H9 (cell line): ENCODE data around the gene FOXI2. TPM values are rescaled to one million over a fixed set of nuclear protein-coding genes. Genes with fewer than 3 reads are reported as not detected.

Source experiments
- DNase-seq: peaks from one replicate; pipeline ENCODE4 v3.0.0-alpha.2; 2017
- H2AFZ ChIP-seq: one replicate; pipeline ENCODE4 v1.6.1; 2013; ENCODE audit warnings: mild to moderate bottlenecking, low read length, control low read depth, moderate library complexity
- H2AK5ac ChIP-seq: 2 replicates; pipeline ENCODE4 v1.6.1; 2013; ENCODE audit warnings: low read length, control low read depth, mixed read lengths; ENCODE audit not compliant: insufficient read length
- H2BK120ac ChIP-seq: one replicate; pipeline ENCODE4 v1.6.1; 2013; ENCODE audit warnings: low read depth, mild to moderate bottlenecking, low read length, control low read depth, inconsistent platforms; ENCODE audit not compliant: poor library complexity, severe bottlenecking
- H2BK12ac ChIP-seq: 2 replicates; pipeline ENCODE4 v1.6.1; 2013; ENCODE audit warnings: low read length, control low read depth, mixed read lengths, low read depth; ENCODE audit not compliant: insufficient read length
- H2BK15ac ChIP-seq: 2 replicates; pipeline ENCODE4 v1.6.1; 2013; ENCODE audit warnings: low read depth, low read length, control low read depth
- H2BK20ac ChIP-seq: one replicate; pipeline ENCODE4 v1.6.1; 2013; ENCODE audit warnings: low read depth, mild to moderate bottlenecking, low read length, control low read depth, inconsistent platforms; ENCODE audit not compliant: poor library complexity, severe bottlenecking
- H2BK5ac ChIP-seq: 2 replicates; pipeline ENCODE4 v1.6.1; 2013; ENCODE audit warnings: low read length, control low read depth, mixed read lengths; ENCODE audit not compliant: insufficient read length
- H3K14ac ChIP-seq: 2 replicates; pipeline ENCODE4 v1.6.1; 2013; ENCODE audit warnings: low read length, control low read depth; ENCODE audit not compliant: insufficient read depth
- H3K18ac ChIP-seq: 2 replicates; pipeline ENCODE4 v1.6.1; 2013; ENCODE audit warnings: low read depth, mild to moderate bottlenecking, mixed read lengths, low read length, control low read depth; ENCODE audit not compliant: insufficient read length
- H3K23ac ChIP-seq: 2 replicates; pipeline ENCODE4 v1.6.1; 2013; ENCODE audit warnings: low read length, control low read depth, mixed read lengths, low read depth; ENCODE audit not compliant: insufficient read length
- H3K23me2 ChIP-seq: 2 replicates; pipeline ENCODE4 v1.6.1; 2013; ENCODE audit warnings: low read depth, mild to moderate bottlenecking, mixed read lengths, low read length, control low read depth; ENCODE audit not compliant: insufficient read length, poor library complexity, severe bottlenecking
- H3K27ac ChIP-seq: 2 replicates; pipeline ENCODE4 v1.5.1; 2013; ENCODE audit warnings: low read length, control low read depth, mixed read lengths, low read depth; ENCODE audit not compliant: insufficient read length
- H3K27me3 ChIP-seq: 2 replicates; pipeline ENCODE4 v1.6.1; 2013; ENCODE audit warnings: low read length, control low read depth, inconsistent platforms; ENCODE audit not compliant: insufficient read depth
- H3K4ac ChIP-seq: 2 replicates; pipeline ENCODE4 v1.6.1; 2013; ENCODE audit warnings: low read depth, mild to moderate bottlenecking, control low read depth, inconsistent platforms, low read length, moderate library complexity
- H3K4me1 ChIP-seq: 2 replicates; pipeline ENCODE4 v1.6.1; 2013; ENCODE audit warnings: low read length, control low read depth, inconsistent platforms; ENCODE audit not compliant: insufficient read depth
- H3K4me2 ChIP-seq: 2 replicates; pipeline ENCODE4 v1.6.1; 2013; ENCODE audit warnings: low read length, control low read depth, mixed read lengths; ENCODE audit not compliant: insufficient read length, insufficient read depth
- H3K56ac ChIP-seq: 2 replicates; pipeline ENCODE4 v1.6.1; 2013; ENCODE audit warnings: low read depth, mild to moderate bottlenecking, mixed read lengths, low read length, control low read depth; ENCODE audit not compliant: insufficient read length
- H3K79me1 ChIP-seq: 2 replicates; pipeline ENCODE4 v1.6.1; 2013; ENCODE audit warnings: low read depth, mild to moderate bottlenecking, moderate library complexity, low read length, control low read depth, inconsistent platforms; ENCODE audit not compliant: insufficient read depth, poor library complexity, severe bottlenecking
- H3K79me2 ChIP-seq: 2 replicates; pipeline ENCODE4 v1.6.1; 2013; ENCODE audit warnings: low read length, control low read depth, inconsistent platforms; ENCODE audit not compliant: insufficient read depth
- H3K9ac ChIP-seq: 2 replicates; pipeline ENCODE4 v1.6.1; 2013; ENCODE audit warnings: low read length, control low read depth, mixed read lengths; ENCODE audit not compliant: insufficient read length; ENCODE audit errors: extremely low read depth
- H3K9me3 ChIP-seq: one replicate; pipeline ENCODE4 v1.6.1; 2013; ENCODE audit warnings: low read depth, low read length, inconsistent platforms; ENCODE audit not compliant: control insufficient read depth
- H3T11ph ChIP-seq: one replicate; pipeline ENCODE4 v1.6.1; 2013; ENCODE audit warnings: mild to moderate bottlenecking, low read length, control low read depth, inconsistent platforms
- H4K20me1 ChIP-seq: one replicate; pipeline ENCODE4 v1.6.1; 2013; ENCODE audit not compliant: control insufficient read depth, insufficient read length, insufficient read depth
- H4K5ac ChIP-seq: 2 replicates; pipeline ENCODE4 v1.6.1; 2013; ENCODE audit warnings: low read depth, mild to moderate bottlenecking, mixed read lengths, low read length, control low read depth; ENCODE audit not compliant: insufficient read length
- H4K8ac ChIP-seq: replicated peaks from 2 replicates; pipeline ENCODE4 v1.6.1; 2013; ENCODE audit warnings: low read length, control low read depth, mixed read lengths, low read depth; ENCODE audit not compliant: insufficient read length
- H4K91ac ChIP-seq: 2 replicates; pipeline ENCODE4 v1.6.1; 2013; ENCODE audit warnings: low read depth, mild to moderate bottlenecking, moderate library complexity, mixed read lengths, low read length, control low read depth; ENCODE audit not compliant: insufficient read length
- H3K27ac Mint-ChIP-seq, 3 experiments: 2 replicates in 2 of 3; 3 replicates in 1 of 3; pipeline ENCODE4 v1.8.0; 2020 to 2021; ENCODE audit warnings: mixed read lengths in 3 of 3, mild to moderate bottlenecking in 1 of 3, moderate library complexity in 1 of 3
- H3K27me3 Mint-ChIP-seq: 2 replicates; pipeline ENCODE4 v1.8.0; 2021; ENCODE audit warnings: low read depth, mild to moderate bottlenecking, moderate library complexity, mixed read lengths
- H3K36me3 Mint-ChIP-seq, 3 experiments: 2 replicates in 2 of 3; 3 replicates in 1 of 3; pipeline ENCODE4 v1.8.0; 2020 to 2021; ENCODE audit warnings: low read depth in 3 of 3, mixed read lengths in 3 of 3; ENCODE audit not compliant: insufficient read depth in 1 of 3
- H3K4me1 Mint-ChIP-seq, 2 experiments: 2 replicates each; pipeline ENCODE4 v1.8.0; 2020; ENCODE audit warnings: mixed read lengths in 2 of 2
- H3K4me3 Mint-ChIP-seq, 2 experiments: 2 replicates in 1 of 2; 3 replicates in 1 of 2; pipeline ENCODE4 v1.8.0; 2020 to 2021; ENCODE audit warnings: mild to moderate bottlenecking in 2 of 2, mixed read lengths in 2 of 2, moderate library complexity in 1 of 2
- H3K9me3 Mint-ChIP-seq, 2 experiments: 2 replicates in 1 of 2; 3 replicates in 1 of 2; pipeline ENCODE4 v1.8.0; 2020; ENCODE audit warnings: mild to moderate bottlenecking in 2 of 2, mixed read lengths in 2 of 2, moderate library complexity in 1 of 2
- CTCF ChIP-seq: fragments of 200-600 bp; sonication (generic); conservative IDR thresholded peaks from 3 replicates; pipeline ENCODE4 v1.8.0; 2021; ENCODE audit warnings: antibody characterized with exemption, mild to moderate bottlenecking
- WGBS: extraction: QIAGEN DNeasy Blood & Tissue Kit; methylation state at CpG from one replicate; pipeline ENCODE4 v1.1.7; 2013; ENCODE audit warnings: missing lambda C conversion rate, low lambda C conversion rate, mixed read lengths; ENCODE audit not compliant: insufficient read length; ENCODE audit errors: extremely low coverage; 5-methylcytosine and 5-hydroxymethylcytosine counted together
- total RNA-seq: library from RNA; stranded (reverse); gene quantifications from 2 replicates; pipeline ENCODE4 v1.2.1, GENCODE V29; 2021

The FOXI2 gene
- total RNA-seq, 1 experiment from 2014 or later, result 0.42 TPM

DNA sequence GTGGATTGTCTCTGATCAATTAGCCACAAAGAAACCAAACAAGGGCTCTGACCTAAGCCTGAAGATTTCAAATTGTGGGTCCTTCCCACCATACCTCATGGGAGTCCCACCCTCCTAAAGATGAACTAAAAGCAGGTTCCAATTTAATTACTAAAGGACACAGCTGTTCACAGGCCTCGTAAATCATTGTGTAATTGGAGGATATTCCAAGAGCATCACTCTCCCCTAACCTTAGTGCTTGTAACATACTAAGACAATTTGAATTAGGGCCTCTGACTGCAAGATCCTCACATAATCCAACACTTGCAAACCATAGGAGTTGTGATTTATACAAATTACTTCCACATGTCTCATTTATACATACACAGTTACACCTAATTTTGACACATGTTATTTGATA is 44.4 kb downstream of the FOXI2 start:
- WGBS, result no CpG with 5 or more reads among the region's 1 CpG
- Histone ChIP-seq H3K79me2 (no peaks in the 10 kb centered on the region), H2AK5ac (no peak overlapping the region), H3K14ac (no peak overlapping the region), H3K27ac (no peak overlapping the region), H3K23me2 (no peaks in the 10 kb centered on the region), H3K4ac (no peak overlapping the region), H4K20me1 (no peaks in the 10 kb centered on the region), H3K23ac (no peak overlapping the region), H2AFZ (no peak overlapping the region), H2BK20ac (no peak overlapping the region), H3K9ac (no peak overlapping the region), H3K79me1 (no peaks in the 10 kb centered on the region), H2BK5ac (no peak overlapping the region), H3K4me2 (no peak overlapping the region), H4K8ac (no peak overlapping the region), H3K9me3 (no peaks in the 10 kb centered on the region), H3T11ph (no peak overlapping the region), H3K56ac (no peak overlapping the region), H3K4me1 (no peaks in the 10 kb centered on the region), H3K18ac (no peak overlapping the region), H4K91ac (no peak overlapping the region), H2BK120ac (no peak overlapping the region), H3K27me3 (no peaks in the 10 kb centered on the region), H2BK12ac (no peak overlapping the region), H4K5ac (no peak overlapping the region), H2BK15ac (no peak overlapping the region)
- DNase-seq, result no peak
- H3K36me3 Mint-ChIP-seq, result no peaks in the 10 kb centered on the region; a peak in 1 of 7 replicates
- TF ChIP-seq CTCF, result no peak
- H3K27me3 Mint-ChIP-seq, result peaks cover 4% of the 10 kb centered on the region
- no peak overlapping the region for H3K4me3 Mint-ChIP-seq
- no peaks in the 10 kb centered on the region for H3K4me1 Mint-ChIP-seq
- H3K27ac Mint-ChIP-seq, result no peak overlapping the region
- H3K9me3 Mint-ChIP-seq, result peaks cover 9 to 10% of the 10 kb centered on the region in 2 experiments; a peak in 4 of 5 replicates
